ENCODE data around the gene FFAR1. TPM values are rescaled to one million over a fixed set of nuclear protein-coding genes. Genes with fewer than 3 reads are reported as not detected.

FFAR1 gene
- polyA plus RNA-seq, 1 donor (not counting 4 experiments of a cell fraction or from before 2014, with no cell fraction given): not detected

- FAIRE-seq (no peak), DNase-seq (ENCODE audit: low read depth, low spot score) (no peak)
Observed at GRCh38 chr19:35396240-35396885, 48.7 kb downstream of the FFAR1 start.

GRCh38 chr19:35397064-35397463 is 49.4 kb downstream of the FFAR1 start:
- no peaks in the 10 kb centered on the region for H3K36me3 ChIP-seq (ENCODE audit: control insufficient read depth in 2 of 2, extremely low read depth in 1 of 2, insufficient read depth in 2 of 2, low read length in 2 of 2)
- no peaks in the 10 kb centered on the region for H3K9me1 ChIP-seq (ENCODE audit: control insufficient read depth, extremely low read depth, insufficient read depth, low read length)
- FAIRE-seq (no peak), DNase-seq (ENCODE audit: low read depth, low spot score) (no peak)
- H3K9ac ChIP-seq (ENCODE audit: control insufficient read depth, extremely low read depth, insufficient read depth, low read length): no peak overlapping the region
- no peak overlapping the region for H3K27ac ChIP-seq (ENCODE audit: control insufficient read depth, insufficient read depth, low read length)
- H3K9me3 ChIP-seq (ENCODE audit: control insufficient read depth, low read depth, low read length): no peaks in the 10 kb centered on the region
- no peak overlapping the region for H2AFZ ChIP-seq (ENCODE audit: control insufficient read depth, low read length)
- H3K27me3 ChIP-seq (ENCODE audit: control insufficient read depth, extremely low read depth, insufficient read depth, low read length): peaks cover 4% of the 10 kb centered on the region
- no peak overlapping the region for H3K4me3 ChIP-seq (ENCODE audit: control insufficient read depth in 2 of 3, extremely low read depth in 1 of 3, insufficient read depth in 2 of 3, low read depth in 1 of 3, low read length in 3 of 3)
- no peaks in the 10 kb centered on the region for H4K20me1 ChIP-seq (ENCODE audit: control insufficient read depth, extremely low read depth, insufficient read depth, low read length)
- no peaks in the 10 kb centered on the region for H3K79me2 ChIP-seq (ENCODE audit: control insufficient read depth, insufficient read depth, low read length)
- no peak for TF ChIP-seq EZH2 (IDR thresholded peaks at IDR 0.05; ENCODE audit: low read length)
- TF ChIP-seq CTCF (optimal IDR thresholded peaks at IDR 0.05 in 1 of 3, IDR thresholded peaks at IDR 0.05 in 1 of 3, conservative IDR thresholded peaks at IDR 0.05 in 1 of 3; ENCODE audit: extremely low read depth in 1 of 3, insufficient read depth in 2 of 3, low read length in 3 of 3): no peak
- H3K4me1 ChIP-seq (ENCODE audit: control insufficient read depth, extremely low read depth, insufficient read depth, low read length): no peaks in the 10 kb centered on the region
- dilution Hi-C loops (cut with MboI; ENCODE audit: extremely low pct_ligation_motif_present, low sequenced_read_pairs): no loop called here
- no peak overlapping the region for H3K4me2 ChIP-seq (ENCODE audit: control insufficient read depth, extremely low read depth, insufficient read depth, low read depth, low read length)

More at GRCh38 chr19:35396240-35396885, 48.7 kb downstream of the FFAR1 start:
- Histone ChIP-seq H3K27ac (ENCODE audit: control insufficient read depth, insufficient read depth, low read length) (no peak overlapping the region), H3K4me3 (ENCODE audit: control insufficient read depth in 2 of 3, extremely low read depth in 1 of 3, insufficient read depth in 2 of 3, low read depth in 1 of 3, low read length in 3 of 3) (no peak overlapping the region), H3K4me1 (ENCODE audit: control insufficient read depth, extremely low read depth, insufficient read depth, low read length) (no peaks in the 10 kb centered on the region), H3K9me1 (ENCODE audit: control insufficient read depth, extremely low read depth, insufficient read depth, low read length) (no peaks in the 10 kb centered on the region), H3K36me3 (ENCODE audit: control insufficient read depth in 2 of 2, extremely low read depth in 1 of 2, insufficient read depth in 2 of 2, low read length in 2 of 2) (no peaks in the 10 kb centered on the region), H3K27me3 (ENCODE audit: control insufficient read depth, extremely low read depth, insufficient read depth, low read length) (peaks cover 4% of the 10 kb centered on the region), H3K4me2 (ENCODE audit: control insufficient read depth, extremely low read depth, insufficient read depth, low read depth, low read length) (no peak overlapping the region), H4K20me1 (ENCODE audit: control insufficient read depth, extremely low read depth, insufficient read depth, low read length) (no peaks in the 10 kb centered on the region), H3K9me3 (ENCODE audit: control insufficient read depth, low read depth, low read length) (no peaks in the 10 kb centered on the region), H2AFZ (ENCODE audit: control insufficient read depth, low read length) (no peak overlapping the region), H3K9ac (ENCODE audit: control insufficient read depth, extremely low read depth, insufficient read depth, low read length) (no peak overlapping the region), H3K79me2 (ENCODE audit: control insufficient read depth, insufficient read depth, low read length) (no peaks in the 10 kb centered on the region)
- TF ChIP-seq EZH2 (IDR thresholded peaks at IDR 0.05; ENCODE audit: low read length) (no peak), CTCF (optimal IDR thresholded peaks at IDR 0.05 in 1 of 3, IDR thresholded peaks at IDR 0.05 in 1 of 3, conservative IDR thresholded peaks at IDR 0.05 in 1 of 3; ENCODE audit: extremely low read depth in 1 of 3, insufficient read depth in 2 of 3, low read length in 3 of 3) (no peak)
- dilution Hi-C loops (cut with MboI; ENCODE audit: extremely low pct_ligation_motif_present, low sequenced_read_pairs): no loop called here

Other genes with a start within 250 kb of the FFAR1 start
- gene FXYD3, start 232.1 kb upstream of the FFAR1 start, polyA plus RNA-seq: 563 to 2,415 TPM (median 851 TPM) in 3 replicates
- 0.01 to 0.14 TPM (median 0.10 TPM) in 3 replicates for gene LGI4, start 212.8 kb upstream of the FFAR1 start, polyA plus RNA-seq
- gene FXYD1, start 209.1 kb upstream of the FFAR1 start, polyA plus RNA-seq: 0.14 to 0.23 TPM (median 0.19 TPM) in 3 replicates
- 0.36 TPM in 1 of 3 replicates, not detected in the others for gene FXYD7, start 204.6 kb upstream of the FFAR1 start, polyA plus RNA-seq
- 82.5 to 457 TPM (median 122 TPM) in 3 replicates for gene FXYD5, start 193.2 kb upstream of the FFAR1 start, polyA plus RNA-seq
- gene FAM187B, start 119.2 kb upstream of the FFAR1 start, polyA plus RNA-seq: not detected in 3 replicates
- gene LSR, start 98.9 kb upstream of the FFAR1 start, polyA plus RNA-seq: 51.3 to 101 TPM (median 79.2 TPM) in 3 replicates
- gene USF2, start 78.9 kb upstream of the FFAR1 start, polyA plus RNA-seq: 51.2 to 82.7 TPM (median 53.8 TPM) in 3 replicates
- not detected in 3 replicates for gene HAMP, start 65.4 kb upstream of the FFAR1 start, polyA plus RNA-seq
- gene MAG, start 55.7 kb upstream of the FFAR1 start, polyA plus RNA-seq: not detected in 3 replicates
- gene CD22, start 18.7 kb upstream of the FFAR1 start, polyA plus RNA-seq: 0.06 to 0.42 TPM (median 0.26 TPM) in 3 replicates
- gene FFAR3, start 10.6 kb downstream of the FFAR1 start, polyA plus RNA-seq: not detected in 3 replicates
- gene GPR42, start 23.2 kb downstream of the FFAR1 start, polyA plus RNA-seq: not detected in 3 replicates
- gene FFAR2, start 100.4 kb downstream of the FFAR1 start, polyA plus RNA-seq: not detected in 3 replicates
- gene KRTDAP, start 142.6 kb downstream of the FFAR1 start, polyA plus RNA-seq: 53.5 to 188 TPM (median 85.4 TPM) in 3 replicates
- 235 to 251 TPM (median 238 TPM) in 3 replicates for gene DMKN, start 165.7 kb downstream of the FFAR1 start, polyA plus RNA-seq
- gene SBSN, start 180.4 kb downstream of the FFAR1 start, polyA plus RNA-seq: 28.8 to 59.0 TPM (median 49.0 TPM) in 3 replicates
- 0.08 TPM in 1 of 3 replicates, not detected in the others for gene GAPDHS, start 185.6 kb downstream of the FFAR1 start, polyA plus RNA-seq
- gene TMEM147, start 197.7 kb downstream of the FFAR1 start, polyA plus RNA-seq: 130 to 206 TPM (median 134 TPM) in 3 replicates
- gene ATP4A, start 215.8 kb downstream of the FFAR1 start, polyA plus RNA-seq: not detected in 3 replicates
- not detected in 3 replicates for gene PMIS2, start 238.3 kb downstream of the FFAR1 start, polyA plus RNA-seq

All from keratinocyte (primary cell).